Measurements from ENCODE around the gene CLTCL1.

DNA sequence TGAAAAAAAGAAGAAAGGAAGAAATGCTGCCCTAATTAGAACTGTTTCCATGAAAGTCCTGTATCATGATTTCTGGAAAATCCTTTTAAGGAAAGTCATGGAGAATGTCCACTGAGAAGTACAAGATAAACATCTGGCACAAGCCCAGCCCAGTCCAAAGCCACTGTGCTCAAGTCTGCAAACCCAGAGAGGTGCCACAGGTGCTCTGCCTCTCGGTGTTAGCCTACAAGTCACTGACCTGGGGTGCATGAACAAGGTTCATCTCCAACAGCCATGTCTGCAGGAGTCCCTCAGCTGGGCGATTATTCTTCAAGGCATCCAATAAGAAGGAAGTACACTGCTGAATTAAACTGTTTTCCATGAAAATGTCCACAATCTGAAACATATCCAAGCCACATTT is 61.9 kb downstream of the CLTCL1 start:
- no peak for TF ChIP-seq POLR2A (IDR thresholded peaks at IDR 0.05)
- TF ChIP-seq, protein P1, sequence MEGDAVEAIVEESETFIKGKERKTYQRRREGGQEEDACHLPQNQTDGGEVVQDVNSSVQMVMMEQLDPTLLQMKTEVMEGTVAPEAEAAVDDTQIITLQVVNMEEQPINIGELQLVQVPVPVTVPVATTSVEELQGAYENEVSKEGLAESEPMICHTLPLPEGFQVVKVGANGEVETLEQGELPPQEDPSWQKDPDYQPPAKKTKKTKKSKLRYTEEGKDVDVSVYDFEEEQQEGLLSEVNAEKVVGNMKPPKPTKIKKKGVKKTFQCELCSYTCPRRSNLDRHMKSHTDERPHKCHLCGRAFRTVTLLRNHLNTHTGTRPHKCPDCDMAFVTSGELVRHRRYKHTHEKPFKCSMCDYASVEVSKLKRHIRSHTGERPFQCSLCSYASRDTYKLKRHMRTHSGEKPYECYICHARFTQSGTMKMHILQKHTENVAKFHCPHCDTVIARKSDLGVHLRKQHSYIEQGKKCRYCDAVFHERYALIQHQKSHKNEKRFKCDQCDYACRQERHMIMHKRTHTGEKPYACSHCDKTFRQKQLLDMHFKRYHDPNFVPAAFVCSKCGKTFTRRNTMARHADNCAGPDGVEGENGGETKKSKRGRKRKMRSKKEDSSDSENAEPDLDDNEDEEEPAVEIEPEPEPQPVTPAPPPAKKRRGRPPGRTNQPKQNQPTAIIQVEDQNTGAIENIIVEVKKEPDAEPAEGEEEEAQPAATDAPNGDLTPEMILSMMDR (IDR thresholded peaks at IDR 0.05), result no peak

Measured in heart left ventricle (tissue), 13 donors.